GM19438 (cell line): ENCODE results near the gene FEM1A.
"Not testable (repeated sequence)": the region's sequence is repeated elsewhere in the genome, so short reads cannot be mapped to it uniquely, and the experiment has no call there.

ENCODE experiments used
- ATAC-seq: cut with Tn5 transposase; IDR thresholded peaks from one replicate; pipeline ENCODE4 v1.9.1; 2021; ENCODE audit warnings: low read depth; ENCODE audit not compliant: unreplicated experiment

The FEM1A gene

DNA sequence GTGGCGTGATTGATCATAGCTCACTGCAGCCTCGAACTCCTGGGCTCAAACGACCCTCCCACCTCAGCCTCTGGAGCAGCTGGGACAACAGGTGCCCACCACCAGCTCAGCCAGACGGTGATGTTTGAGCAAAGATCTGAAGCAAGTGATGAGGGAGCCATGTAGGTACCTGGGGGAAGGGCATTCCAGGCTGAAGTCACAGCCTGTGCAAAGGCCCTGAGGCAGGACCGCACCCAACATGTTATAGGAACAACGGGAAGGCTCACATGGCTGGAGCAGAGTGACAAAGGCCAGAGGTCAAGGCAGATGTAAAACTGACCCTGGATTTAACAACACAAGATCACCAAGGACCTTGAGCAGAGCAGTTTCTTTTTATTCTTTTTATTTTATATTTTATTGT is 14.8 kb downstream of the FEM1A start:
- ATAC-seq = no peak

DNA sequence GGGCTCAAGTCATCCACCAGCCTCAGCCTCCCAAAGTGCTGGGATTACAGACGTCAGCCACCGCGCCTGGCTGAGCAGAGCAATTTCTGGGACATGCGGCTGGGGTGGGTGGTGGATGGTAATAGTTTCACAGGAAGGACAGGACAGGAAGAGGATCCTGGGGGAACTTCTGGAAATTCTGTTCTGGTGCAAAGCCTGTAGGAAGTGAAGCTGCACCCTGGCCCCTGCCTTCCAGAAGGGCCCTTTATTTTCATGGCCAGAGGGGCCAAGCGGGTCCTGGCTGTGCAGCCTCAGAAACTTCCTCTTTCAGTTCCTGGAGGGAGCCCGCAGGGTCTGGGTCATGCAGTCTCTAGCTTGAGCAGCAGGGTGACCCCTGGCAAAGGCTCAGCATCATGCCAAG is 15.7 kb downstream of the FEM1A start:
- no peak for ATAC-seq

- ATAC-seq = no peak
Observed at GRCh38 chr19:4811328-4812131, 20.0 kb downstream of the FEM1A start.

- ATAC-seq = no peak
Observed at GRCh38 chr19:4814625-4815425, 23.3 kb downstream of the FEM1A start.

DNA sequence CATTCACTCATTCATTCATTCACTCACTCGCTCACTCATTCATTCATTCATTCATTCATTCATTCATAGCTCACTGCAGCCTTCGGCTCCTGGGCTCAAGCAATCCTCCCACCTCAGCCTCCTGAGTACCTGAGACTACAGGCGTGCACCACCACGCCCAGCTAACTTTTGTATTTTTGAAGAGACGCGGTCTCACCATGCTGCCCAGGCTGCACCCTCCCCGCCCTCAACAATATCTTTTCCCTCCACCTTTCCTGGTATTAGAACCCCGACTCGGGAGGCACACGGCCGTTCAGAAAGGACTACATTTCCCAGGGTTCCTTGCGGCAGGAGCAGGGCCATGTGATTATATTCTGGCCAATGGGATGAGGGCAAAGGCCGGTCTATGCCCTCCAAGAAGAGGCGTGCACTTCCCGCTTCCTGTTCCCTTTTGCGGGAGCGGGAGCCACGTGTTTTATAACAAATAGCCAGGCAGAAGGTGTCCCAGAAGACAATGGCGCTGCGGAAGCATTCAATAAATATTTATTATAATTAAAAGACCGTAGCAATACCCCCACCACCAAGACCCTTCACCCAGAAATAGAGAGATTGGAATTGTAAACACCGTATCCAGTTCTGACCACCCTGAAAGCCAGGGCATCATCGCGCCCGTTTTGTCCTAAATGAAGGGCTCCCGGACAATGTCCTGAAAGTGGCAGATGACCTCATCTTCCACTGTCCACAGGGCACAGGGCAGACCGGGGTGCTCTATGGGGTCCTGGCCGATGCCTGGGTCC is 24.1 kb downstream of the FEM1A start:
- no peak for ATAC-seq

DNA sequence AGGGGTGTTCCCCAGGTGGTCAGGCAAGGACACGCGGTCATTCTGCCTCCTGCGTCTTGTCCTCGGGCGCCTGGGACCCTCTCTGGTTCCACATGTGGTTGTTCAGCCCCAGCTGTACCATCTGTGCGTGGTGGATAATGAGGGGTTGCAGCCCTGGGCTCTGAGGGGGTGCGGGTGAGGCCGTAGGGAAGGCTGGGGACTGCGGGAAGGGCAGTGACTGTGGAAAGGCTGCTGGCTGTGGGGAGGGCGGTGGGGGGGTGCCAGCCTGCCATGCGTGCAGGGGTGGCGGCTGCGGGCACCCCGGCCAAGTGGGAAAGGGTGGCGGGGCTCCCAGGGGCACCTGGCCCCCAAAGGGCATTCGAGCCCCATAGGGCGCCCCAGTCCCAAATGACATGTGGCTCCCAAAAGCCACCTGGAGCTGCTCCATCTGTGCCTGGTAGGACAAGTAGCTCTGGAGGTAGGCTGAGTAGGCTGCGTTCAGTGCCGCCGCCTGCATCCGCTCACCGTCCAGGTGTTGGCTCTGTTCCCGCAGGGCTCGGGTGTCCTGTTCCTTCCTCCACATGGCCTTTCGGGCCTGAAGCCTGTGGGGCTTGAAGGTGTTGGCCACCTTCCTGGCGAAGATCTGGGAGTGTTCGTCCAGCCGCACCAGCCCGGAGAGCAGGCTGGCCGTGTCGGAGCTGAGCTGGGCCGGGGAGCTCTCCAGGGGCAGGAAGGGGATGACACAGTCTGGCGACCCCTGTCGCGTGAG is 24.8 kb downstream of the FEM1A start:
- ATAC-seq = no peak

DNA sequence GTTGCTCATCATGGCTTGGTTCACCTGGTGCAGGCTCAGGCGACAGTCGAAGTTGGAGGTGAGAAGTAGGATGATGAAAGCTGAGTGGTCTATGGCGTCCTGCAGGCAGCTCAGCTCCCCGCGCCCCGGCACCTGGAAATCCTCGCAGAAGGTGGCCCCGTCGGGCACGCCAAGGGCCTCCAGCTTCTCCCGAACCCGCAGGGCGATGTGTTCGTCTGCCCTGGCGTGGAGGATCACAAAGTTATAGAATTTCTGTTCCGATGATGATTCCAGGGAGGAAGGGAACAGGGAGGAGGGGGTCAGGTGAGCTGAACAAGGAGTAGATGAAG is 25.4 kb downstream of the FEM1A start:
- no peak for ATAC-seq

DNA sequence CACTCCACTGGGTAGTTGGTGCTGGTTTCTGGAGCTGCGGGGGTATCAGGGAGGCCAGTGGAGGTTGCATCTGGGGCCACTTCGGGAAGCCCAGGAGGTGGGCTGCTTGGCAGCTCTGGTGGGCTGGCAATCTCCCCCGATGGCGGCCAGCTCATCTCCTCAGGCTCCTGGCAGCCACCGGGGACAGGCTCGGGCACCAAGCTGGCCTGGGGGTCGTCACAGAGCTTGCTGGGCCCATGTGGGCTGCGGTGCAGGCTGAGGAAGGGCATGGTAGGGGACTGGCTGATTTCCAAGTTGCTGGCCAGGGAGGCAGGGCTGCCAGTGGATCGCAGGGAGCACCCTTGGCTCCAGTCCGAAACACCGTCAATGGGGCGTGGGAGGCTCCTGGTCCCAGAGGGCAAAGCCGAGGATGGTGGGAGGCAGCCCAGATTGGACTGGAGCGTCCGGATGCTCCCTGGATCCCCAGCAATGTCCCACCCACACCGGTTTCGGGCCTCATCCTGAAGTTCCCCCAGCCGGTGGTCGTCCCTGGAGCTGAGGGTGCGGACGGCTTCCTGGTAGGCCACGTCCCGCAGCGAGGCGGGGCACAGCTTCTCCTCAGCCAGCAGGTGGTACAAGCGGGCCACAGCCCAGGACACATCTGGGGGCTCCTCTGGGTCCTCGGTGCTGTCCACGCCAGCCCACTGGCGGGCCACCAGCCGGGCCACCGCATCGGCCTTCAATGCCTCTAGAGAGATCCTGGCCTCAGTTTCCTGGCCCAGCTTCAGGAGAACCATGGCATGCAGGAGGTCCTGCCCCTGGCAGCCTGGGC is 26.1 kb downstream of the FEM1A start:
- no peak for ATAC-seq

- no peak for ATAC-seq
Observed at GRCh38 chr19:4821265-4821664, 29.7 kb downstream of the FEM1A start.

GRCh38 chr19:4822354-4822753 is 30.8 kb downstream of the FEM1A start:
- not testable (repeated sequence) for ATAC-seq

DNA sequence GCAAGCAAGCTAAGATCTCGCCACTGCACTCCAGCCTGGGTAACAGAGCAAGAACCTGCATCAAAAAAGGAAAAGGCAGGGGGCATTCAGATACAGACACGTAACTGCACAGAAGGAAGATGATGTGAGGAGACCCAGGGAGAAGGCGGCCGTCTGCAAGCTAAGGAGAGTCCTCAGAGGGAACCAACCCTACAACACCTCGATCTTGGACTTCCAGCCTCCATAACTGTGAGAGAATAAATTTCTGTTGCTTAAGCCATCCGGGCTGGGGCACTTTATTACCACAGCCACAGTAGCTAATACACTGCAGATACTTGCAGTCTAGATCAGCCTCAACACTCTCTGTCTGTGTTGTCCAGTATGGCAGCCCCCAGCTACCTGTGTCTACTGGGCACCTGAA is 32.0 kb downstream of the FEM1A start:
- no peak for ATAC-seq

DNA sequence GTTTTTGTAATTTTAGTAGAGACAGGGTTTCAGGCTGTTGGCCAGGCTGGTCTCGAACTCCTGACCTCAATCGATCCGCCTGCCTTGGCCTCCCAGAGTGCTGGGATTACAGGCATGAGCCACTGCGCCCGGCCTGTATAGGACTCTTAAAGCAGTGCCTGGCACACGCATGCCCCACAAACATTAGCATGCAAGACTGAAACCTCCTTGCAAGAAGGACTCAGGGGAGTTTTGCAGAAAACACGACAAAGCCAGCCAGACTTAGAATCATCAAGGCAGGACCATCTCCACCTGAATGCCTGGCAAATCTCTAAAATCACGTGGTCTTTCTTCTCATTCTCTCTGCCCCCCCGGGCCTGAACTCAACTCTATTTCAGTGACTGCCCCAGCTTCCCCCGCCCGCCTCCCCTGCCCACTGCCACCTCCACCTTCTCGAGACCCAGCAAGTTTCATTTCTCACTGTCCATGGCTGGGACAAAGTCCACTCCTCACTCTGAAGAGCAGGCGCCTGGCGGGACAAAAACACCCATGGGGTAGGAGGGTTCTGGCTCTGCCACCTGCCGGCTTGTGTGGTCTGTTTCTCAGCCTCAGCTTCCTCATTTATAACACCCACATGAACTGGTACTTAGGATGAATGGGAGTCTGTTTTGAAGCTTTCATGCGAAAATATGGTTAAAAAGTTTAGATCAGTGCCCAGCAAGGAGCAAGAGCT is 37.6 kb downstream of the FEM1A start:
- no peak for ATAC-seq

- ATAC-seq = no peak
Observed at GRCh38 chr19:4830332-4830731, 38.8 kb downstream of the FEM1A start.

GRCh38 chr19:4830768-4831265 is 39.3 kb downstream of the FEM1A start:
- no peak for ATAC-seq

DNA sequence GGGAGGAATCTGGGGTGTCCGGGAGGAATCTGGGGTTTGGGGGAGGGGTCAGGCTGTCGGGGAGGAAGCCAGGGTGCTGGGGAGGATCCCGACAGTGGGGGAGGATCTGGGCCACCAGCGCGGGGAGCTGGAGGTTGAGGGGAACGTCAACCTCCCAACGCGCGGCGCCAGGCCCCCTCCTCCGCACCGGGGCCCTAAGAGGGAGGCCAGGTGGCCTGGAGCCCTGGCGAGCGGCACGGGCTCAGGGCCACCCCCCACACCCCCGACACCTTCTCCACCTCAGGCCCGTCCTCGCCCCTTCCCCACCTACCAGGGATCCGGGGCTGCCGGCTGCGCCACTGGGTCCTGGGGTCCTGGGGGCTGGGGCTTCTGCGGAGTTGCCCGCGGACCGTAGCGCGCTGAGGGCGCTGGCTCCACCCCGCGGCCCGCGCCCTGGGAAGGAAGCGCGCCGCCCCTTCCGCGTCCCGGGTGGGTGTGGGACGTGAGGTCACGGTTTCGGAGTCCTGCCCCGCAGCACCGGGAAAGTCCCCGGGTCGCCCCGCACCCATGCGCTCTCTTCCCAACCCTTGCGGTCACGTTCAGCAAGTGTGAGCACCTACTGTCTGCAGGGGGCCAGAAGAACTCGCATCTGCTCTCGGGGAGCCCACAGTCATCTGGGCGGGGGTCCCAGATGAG is 39.9 kb downstream of the FEM1A start, which contains the start of gene TICAM1:
TICAM1 (minus strand) TSS at position 409 of the 675 bp plus-strand sequence. CDS start 13,335 bp downstream, outside the sequence.
- ATAC-seq = no peak

DNA sequence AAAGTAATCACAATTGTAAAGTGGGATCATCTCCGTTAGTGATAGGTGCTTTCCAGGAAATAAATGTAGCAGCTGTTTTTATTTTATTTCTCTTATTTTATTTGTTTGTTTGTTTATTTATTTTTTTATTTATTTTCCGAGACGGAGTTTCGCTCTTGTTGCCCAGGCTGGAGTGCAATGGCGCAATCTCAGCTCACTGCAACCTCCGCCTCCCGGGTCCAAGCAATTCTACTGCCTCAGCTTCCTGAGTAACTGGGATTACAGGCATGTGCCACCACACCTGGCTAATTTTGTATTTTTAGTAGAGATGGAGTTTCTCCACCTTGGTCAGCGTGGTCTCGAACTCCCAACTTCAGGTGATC is 40.4 kb downstream of the FEM1A start:
- ATAC-seq = not testable (repeated sequence)

- no peak for ATAC-seq
Observed at GRCh38 chr19:4832776-4833175, 41.2 kb downstream of the FEM1A start.

- ATAC-seq = no peak
Observed at GRCh38 chr19:4839192-4839591, 47.7 kb downstream of the FEM1A start.

DNA sequence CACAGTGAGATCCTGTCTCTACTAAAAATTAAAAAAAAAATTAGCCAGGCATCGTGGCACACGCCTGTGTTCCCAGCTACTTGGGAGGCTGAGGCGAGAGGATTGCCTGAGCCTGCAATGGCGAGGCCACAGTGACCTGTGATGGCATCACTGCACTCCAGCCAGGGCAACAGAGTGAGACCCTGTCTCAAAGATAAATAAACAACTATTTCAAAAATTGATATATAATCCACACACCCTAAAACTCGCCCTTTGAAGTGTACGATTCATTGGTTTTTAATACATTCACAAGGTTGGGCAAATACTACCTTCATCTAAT is 52.1 kb downstream of the FEM1A start:
- ATAC-seq = no peak
